ENCODE data around the gene PARP15.

Gene PARP15

DNA sequence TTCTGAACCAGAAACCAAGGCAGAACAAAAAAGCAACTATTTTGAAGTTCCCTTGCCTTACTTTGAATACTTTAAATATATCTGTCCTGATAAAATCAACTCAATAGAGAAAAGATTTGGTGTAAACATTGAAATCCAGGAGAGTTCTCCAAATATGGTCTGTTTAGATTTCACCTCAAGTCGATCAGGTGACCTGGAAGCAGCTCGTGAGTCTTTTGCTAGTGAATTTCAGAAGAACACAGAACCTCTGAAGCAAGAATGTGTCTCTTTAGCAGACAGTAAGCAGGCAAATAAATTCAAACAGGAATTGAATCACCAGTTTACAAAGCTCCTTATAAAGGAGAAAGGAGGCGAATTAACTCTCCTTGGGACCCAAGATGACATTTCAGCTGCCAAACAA, 8.7 kb upstream of the PARP15 start:
- no peak overlapping the region for H3K4me2 ChIP-seq
- no peak overlapping the region for H3K27ac ChIP-seq
- H2AFZ ChIP-seq (ENCODE audit: low read depth) = no peak overlapping the region
- H4K20me1 ChIP-seq (ENCODE audit: insufficient read depth) = no peaks in the 10 kb centered on the region
- H3K4me1 ChIP-seq (ENCODE audit: low read depth, poor library complexity, severe bottlenecking) = peaks cover 7% of the 10 kb centered on the region
- H3K79me2 ChIP-seq (ENCODE audit: insufficient read depth, low read depth) = no peaks in the 10 kb centered on the region; the same call in 1 of the 2 replicates
- no peaks in the 10 kb centered on the region for H3K27me3 ChIP-seq (ENCODE audit: insufficient read depth, low read depth)
- no peak overlapping the region for H3K9ac ChIP-seq
- TF ChIP-seq, protein P1, sequence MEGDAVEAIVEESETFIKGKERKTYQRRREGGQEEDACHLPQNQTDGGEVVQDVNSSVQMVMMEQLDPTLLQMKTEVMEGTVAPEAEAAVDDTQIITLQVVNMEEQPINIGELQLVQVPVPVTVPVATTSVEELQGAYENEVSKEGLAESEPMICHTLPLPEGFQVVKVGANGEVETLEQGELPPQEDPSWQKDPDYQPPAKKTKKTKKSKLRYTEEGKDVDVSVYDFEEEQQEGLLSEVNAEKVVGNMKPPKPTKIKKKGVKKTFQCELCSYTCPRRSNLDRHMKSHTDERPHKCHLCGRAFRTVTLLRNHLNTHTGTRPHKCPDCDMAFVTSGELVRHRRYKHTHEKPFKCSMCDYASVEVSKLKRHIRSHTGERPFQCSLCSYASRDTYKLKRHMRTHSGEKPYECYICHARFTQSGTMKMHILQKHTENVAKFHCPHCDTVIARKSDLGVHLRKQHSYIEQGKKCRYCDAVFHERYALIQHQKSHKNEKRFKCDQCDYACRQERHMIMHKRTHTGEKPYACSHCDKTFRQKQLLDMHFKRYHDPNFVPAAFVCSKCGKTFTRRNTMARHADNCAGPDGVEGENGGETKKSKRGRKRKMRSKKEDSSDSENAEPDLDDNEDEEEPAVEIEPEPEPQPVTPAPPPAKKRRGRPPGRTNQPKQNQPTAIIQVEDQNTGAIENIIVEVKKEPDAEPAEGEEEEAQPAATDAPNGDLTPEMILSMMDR (conservative IDR thresholded peaks at IDR 0.05; ENCODE audit: low read depth, low read length) = no peak
- H3K36me3 ChIP-seq (ENCODE audit: insufficient read depth) = no peaks in the 10 kb centered on the region
- no peak overlapping the region for H3K4me3 ChIP-seq (IDR thresholded peaks at IDR 0.05; ENCODE audit: insufficient read depth, low read depth, low read length)

DNA sequence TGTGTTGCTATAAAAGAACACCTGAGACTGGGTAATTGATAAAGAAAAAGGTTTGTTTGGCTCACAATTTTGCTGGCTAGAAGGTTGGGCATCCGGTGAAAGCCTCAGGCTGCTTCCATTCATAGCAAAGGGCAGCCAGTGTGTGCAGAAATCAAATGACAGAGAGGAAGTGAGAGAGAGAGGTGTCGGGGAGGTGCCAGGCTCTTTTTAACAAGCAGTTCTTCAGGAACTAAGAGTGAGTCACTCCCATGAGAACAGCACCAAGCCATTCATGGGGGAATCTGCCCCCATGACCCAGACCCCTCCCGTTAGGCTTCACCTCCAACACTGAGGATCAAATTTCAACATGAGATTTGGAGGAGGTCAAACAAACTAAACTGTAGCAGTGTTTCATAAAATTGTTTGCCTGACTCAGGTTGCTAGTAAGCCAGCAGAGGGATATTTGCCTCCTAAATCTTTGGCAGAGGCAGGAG, 4.5 kb upstream of the PARP15 start:
- TF ChIP-seq, protein P1 (conservative IDR thresholded peaks at IDR 0.05; ENCODE audit: low read depth, low read length) = no peak
- no peaks in the 10 kb centered on the region for H4K20me1 ChIP-seq (ENCODE audit: insufficient read depth)
- no peaks in the 10 kb centered on the region for H3K79me2 ChIP-seq (ENCODE audit: insufficient read depth, low read depth)
- H2AFZ ChIP-seq (ENCODE audit: low read depth) = no peak overlapping the region
- H3K4me3 ChIP-seq (IDR thresholded peaks at IDR 0.05; ENCODE audit: insufficient read depth, low read depth, low read length) = no peak overlapping the region
- no peak overlapping the region for H3K9ac ChIP-seq
- H3K36me3 ChIP-seq (ENCODE audit: insufficient read depth) = no peaks in the 10 kb centered on the region
- no peak overlapping the region for H3K4me2 ChIP-seq
- H3K27ac ChIP-seq = no peak overlapping the region
- no peaks in the 10 kb centered on the region for H3K4me1 ChIP-seq (ENCODE audit: low read depth, poor library complexity, severe bottlenecking)
- H3K27me3 ChIP-seq (ENCODE audit: insufficient read depth, low read depth) = no peaks in the 10 kb centered on the region

DNA sequence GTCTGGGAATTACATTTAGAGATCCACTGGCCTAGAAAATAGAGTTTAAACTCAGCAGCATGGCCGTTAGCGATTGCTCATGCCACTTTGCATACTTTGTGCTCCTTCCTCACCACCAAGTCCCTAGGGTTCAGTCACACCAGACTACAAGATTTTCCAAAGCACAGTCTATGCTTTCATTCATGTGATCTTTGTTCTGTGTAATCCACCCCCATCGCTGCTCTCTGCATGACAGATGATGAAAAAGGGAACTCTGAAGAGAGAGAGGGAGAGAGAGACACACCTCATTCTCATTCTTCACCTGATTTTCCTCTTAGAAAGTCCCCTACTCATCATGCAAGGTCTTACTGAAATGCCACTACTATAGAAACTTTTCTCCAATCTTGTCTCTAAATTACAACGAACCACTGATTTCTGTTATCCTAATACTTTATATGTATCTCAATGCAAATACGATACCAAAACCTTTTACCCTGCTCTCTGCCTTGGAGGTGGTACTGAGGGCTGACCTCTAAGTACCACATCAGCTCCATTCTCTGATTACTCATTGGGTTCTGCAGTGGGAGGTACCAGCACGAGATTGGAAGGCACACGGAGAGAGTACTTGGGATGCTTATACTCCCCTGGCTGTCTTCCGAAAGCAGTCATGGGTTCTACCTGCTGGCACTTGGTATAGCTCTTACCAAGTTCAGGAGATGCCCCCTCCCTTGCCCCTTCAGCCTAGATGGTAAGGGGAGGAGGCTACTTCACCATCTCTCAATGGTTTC, 1.1 kb upstream of the PARP15 start:
- Histone ChIP-seq H3K27me3 (ENCODE audit: insufficient read depth, low read depth) (no peaks in the 10 kb centered on the region), H3K4me2 (no peak overlapping the region), H3K4me3 (IDR thresholded peaks at IDR 0.05; ENCODE audit: insufficient read depth, low read depth, low read length) (no peak overlapping the region), H3K4me1 (ENCODE audit: low read depth, poor library complexity, severe bottlenecking) (no peaks in the 10 kb centered on the region), H3K9ac (no peak overlapping the region), H4K20me1 (ENCODE audit: insufficient read depth) (no peaks in the 10 kb centered on the region), H3K36me3 (ENCODE audit: insufficient read depth) (no peaks in the 10 kb centered on the region), H3K27ac (no peak overlapping the region), H2AFZ (ENCODE audit: low read depth) (no peak overlapping the region), H3K79me2 (ENCODE audit: insufficient read depth, low read depth) (no peaks in the 10 kb centered on the region)
- TF ChIP-seq, protein P1 (conservative IDR thresholded peaks at IDR 0.05; ENCODE audit: low read depth, low read length) = no peak

DNA sequence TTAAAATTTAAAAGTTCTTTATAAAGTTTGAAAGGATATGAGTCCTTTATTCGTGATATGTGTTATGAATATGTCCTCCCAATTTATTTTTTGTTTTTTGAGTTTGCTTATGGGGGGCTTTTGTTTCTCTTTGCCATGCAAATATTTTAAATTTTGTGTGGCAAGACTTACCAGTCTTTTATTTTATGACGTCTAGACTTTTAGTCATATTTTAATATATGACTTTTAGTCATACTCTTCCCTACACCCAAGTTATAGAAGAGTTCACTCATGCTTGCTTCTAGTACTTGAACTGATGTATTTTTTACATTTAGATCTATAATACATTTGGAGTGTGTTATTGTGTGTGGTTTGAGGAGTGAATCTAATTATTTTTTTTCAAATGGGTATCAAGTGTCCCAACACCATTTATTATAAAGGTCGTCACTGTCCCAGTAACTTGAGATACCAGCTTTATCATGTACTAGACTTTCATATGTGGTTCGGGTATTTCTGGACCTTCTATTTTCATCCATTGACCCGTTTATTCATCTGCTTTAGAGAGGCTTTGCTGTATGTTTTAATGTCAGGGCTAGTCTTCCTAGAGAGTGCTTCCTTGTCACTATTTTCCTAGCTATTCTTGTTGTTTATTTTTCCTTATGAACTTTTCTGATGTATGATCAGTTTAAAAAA, 755 bp downstream of the PARP15 start:
- no peak overlapping the region for H3K4me3 ChIP-seq (IDR thresholded peaks at IDR 0.05; ENCODE audit: insufficient read depth, low read depth, low read length)
- no peaks in the 10 kb centered on the region for H3K27me3 ChIP-seq (ENCODE audit: insufficient read depth, low read depth)
- H3K4me1 ChIP-seq (ENCODE audit: low read depth, poor library complexity, severe bottlenecking) = no peaks in the 10 kb centered on the region
- no peak overlapping the region for H3K27ac ChIP-seq
- no peaks in the 10 kb centered on the region for H4K20me1 ChIP-seq (ENCODE audit: insufficient read depth)
- H3K4me2 ChIP-seq = no peak overlapping the region
- no peaks in the 10 kb centered on the region for H3K36me3 ChIP-seq (ENCODE audit: insufficient read depth)
- no peak overlapping the region for H3K9ac ChIP-seq
- no peaks in the 10 kb centered on the region for H3K79me2 ChIP-seq (ENCODE audit: insufficient read depth, low read depth)
- H2AFZ ChIP-seq (ENCODE audit: low read depth) = no peak overlapping the region
- TF ChIP-seq, protein P1 (conservative IDR thresholded peaks at IDR 0.05; ENCODE audit: low read depth, low read length) = no peak

Data from KMS-11 (cell line).